ENCODE data around the gene HOXC12.

HOXC12 gene

GRCh38 chr12:53984901-53985691 lies 30.4 kb downstream of the HOXC12 start, which contains the start of gene HOXC10 (continued):
- no peak for TF ChIP-seq ZNF148 (tag by site-specific recombination; IDR thresholded peaks at IDR 0.05; ENCODE audit: borderline replicate concordance)
- no peak for TF ChIP-seq ZNF776 (tag by site-specific recombination; IDR thresholded peaks at IDR 0.05; ENCODE audit: borderline replicate concordance)
- 0 out of 2 replicates have a peak, but pooled peaks have one; percentile 42 for TF ChIP-seq BCL11A (tag by site-specific recombination; IDR thresholded peaks at IDR 0.05; ENCODE audit: low read depth)
- TF ChIP-seq SALL2 (tag by site-specific recombination; IDR thresholded peaks at IDR 0.05; ENCODE audit: borderline replicate concordance) = no peak
- no peak for TF ChIP-seq TCF7L2 (IDR thresholded peaks at IDR 0.05; ENCODE audit: borderline replicate concordance, low read depth, low read length)
- TF ChIP-seq PRDM4 (tag by site-specific recombination; IDR thresholded peaks at IDR 0.05) = no peak
- 0 out of 2 replicates have a peak, but pooled peaks have one; percentile 14 for TF ChIP-seq ZNF366 (tag by site-specific recombination; conservative IDR thresholded peaks at IDR 0.05)
- no peak for TF ChIP-seq ZNF211 (tag by site-specific recombination; IDR thresholded peaks at IDR 0.05; ENCODE audit: low read depth)
- no peak for TF ChIP-seq ZNF791 (tag by site-specific recombination; IDR thresholded peaks at IDR 0.05)
- TF ChIP-seq KLF1 (tag by site-specific recombination; IDR thresholded peaks at IDR 0.05) = no peak
- TF ChIP-seq ZNF830 (tag by site-specific recombination; IDR thresholded peaks at IDR 0.05; ENCODE audit: low read depth) = no peak
- no peak for TF ChIP-seq SETDB1 (IDR thresholded peaks at IDR 0.05; ENCODE audit: insufficient read length, low read length)
- TF ChIP-seq ZNF610 (tag by site-specific recombination; IDR thresholded peaks at IDR 0.05; ENCODE audit: borderline replicate concordance) = no peak
- TF ChIP-seq ZFHX2 (tag by site-specific recombination; conservative IDR thresholded peaks at IDR 0.05) = no peak
- no peak for TF ChIP-seq ZNF843 (tag by site-specific recombination; IDR thresholded peaks at IDR 0.05)
- TF ChIP-seq ZFP3 (tag by site-specific recombination; IDR thresholded peaks at IDR 0.05; ENCODE audit: low read depth) = no peak
- no peak for TF ChIP-seq GLI2 (tag by site-specific recombination; IDR thresholded peaks at IDR 0.05; ENCODE audit: borderline replicate concordance, low read depth)
- peak; percentile 54; the same call in 1 of the 2 replicates for TF ChIP-seq KLF8 (tag by site-specific recombination; IDR thresholded peaks at IDR 0.05)
- TF ChIP-seq HOXA7 (CRISPR knock-in tag; IDR thresholded peaks at IDR 0.05; ENCODE audit: borderline replicate concordance) = no peak
- no peak for TF ChIP-seq ZNF624 (tag by site-specific recombination; IDR thresholded peaks at IDR 0.05)
- no peak for TF ChIP-seq ZBTB48 (tag by site-specific recombination; IDR thresholded peaks at IDR 0.05)
- TF ChIP-seq ZNF626 (tag by site-specific recombination; IDR thresholded peaks at IDR 0.05) = no peak
- peak; percentile 72; the same call in 1 of the 2 replicates for TF ChIP-seq SCRT1 (tag by site-specific recombination; IDR thresholded peaks at IDR 0.05; ENCODE audit: borderline replicate concordance)
- TF ChIP-seq KLF7 (tag by site-specific recombination; IDR thresholded peaks at IDR 0.05; ENCODE audit: borderline replicate concordance) = no peak
- TF ChIP-seq ZBTB7A (tag by site-specific recombination; IDR thresholded peaks at IDR 0.05; ENCODE audit: low read depth) = no peak
- no peak for TF ChIP-seq ZNF658 (tag by site-specific recombination; IDR thresholded peaks at IDR 0.05)
- no peak for TF ChIP-seq ZNF416 (tag by site-specific recombination; IDR thresholded peaks at IDR 0.05)
- TF ChIP-seq ZNF544 (tag by site-specific recombination; IDR thresholded peaks at IDR 0.05) = no peak
- TF ChIP-seq KLF17 (tag by site-specific recombination; IDR thresholded peaks at IDR 0.05) = peak; percentile 64; the same call in 1 of the 2 replicates
- TF ChIP-seq ZBTB8A (tag by site-specific recombination; IDR thresholded peaks at IDR 0.05) = 0 out of 2 replicates have a peak, but pooled peaks have one; percentile 25
- TF ChIP-seq ZNF223 (tag by site-specific recombination; IDR thresholded peaks at IDR 0.05) = no peak
- no peak for TF ChIP-seq ZNF24 (tag by site-specific recombination; IDR thresholded peaks at IDR 0.05)
- TF ChIP-seq ZNF202 (tag by site-specific recombination; IDR thresholded peaks at IDR 0.05; ENCODE audit: borderline replicate concordance) = no peak
- peak; percentile 67 for TF ChIP-seq GLIS1 (tag by site-specific recombination; IDR thresholded peaks at IDR 0.05)
- TF ChIP-seq ZNF677 (tag by site-specific recombination; IDR thresholded peaks at IDR 0.05) = no peak
- no peak for TF ChIP-seq ZNF169 (tag by site-specific recombination; IDR thresholded peaks at IDR 0.05)

All from HEK293 (cell line).